Spleen (tissue), 7 donors: ENCODE results near the gene RFPL1.

ENCODE experiments used
- POLR2A ChIP-seq, 3 donors: fragments of 450-650 bp; IDR thresholded peaks; one replicate each; pipeline ENCODE4 v1.5.1; 2017; ENCODE audit warnings: antibody characterized with exemption in 3 of 3, mild to moderate bottlenecking in 1 of 3
- POLR2AphosphoS5 ChIP-seq, 3 donors: sonication (generic); formaldehyde crosslinking; IDR thresholded peaks; one replicate each; pipeline ENCODE4 v1.5.1; 2017; ENCODE audit warnings: antibody characterized with exemption in 3 of 3
- TF ChIP-seq, protein P1 (sequence below), 11 experiments: fragments of 200-600 bp in 7 of 11; fragments of 450-650 bp in 4 of 11; sonication (generic) in 4 of 11; IDR thresholded peaks in 8 of 11; conservative IDR thresholded peaks in 3 of 11; 1 replicate in 7 of 11; 2 replicates in 4 of 11; pipeline versions ENCODE4 v1.4.0 to v1.8.0; 2016 to 2021; ENCODE audit warnings: antibody characterized with exemption in 11 of 11, inconsistent platforms in 4 of 11, mild to moderate bottlenecking in 1 of 11
- donor health status: DM: no; HTN: no; CAD: no; lungs with moderate emphysema.
- donor health status: DM: no; HTN: no; CAD: no.
- donor health status: DM: no; HTN: no; CAD: no.

DNA sequence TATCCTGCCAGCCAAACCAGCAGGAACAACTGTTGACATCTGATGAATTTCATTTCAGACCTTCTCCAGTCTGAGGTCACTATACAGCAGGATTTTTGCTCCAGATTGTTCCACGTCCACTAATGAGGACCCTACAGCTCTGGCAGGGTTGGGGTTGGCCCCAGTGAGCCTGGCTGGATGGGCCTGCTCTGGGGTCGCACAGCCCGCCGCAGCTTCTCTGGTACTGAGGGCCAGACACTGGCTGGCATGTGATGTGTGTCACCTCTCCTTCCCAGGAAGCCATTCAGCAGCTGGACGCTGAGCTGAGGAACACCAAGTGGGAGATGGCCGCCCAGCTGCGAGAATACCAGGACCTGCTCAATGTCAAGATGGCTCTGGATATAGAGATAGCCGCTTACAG is 47.1 kb downstream of the RFPL1 start:
- no peak for TF ChIP-seq POLR2A (IDR thresholded peaks at IDR 0.05)
- TF ChIP-seq, protein P1, sequence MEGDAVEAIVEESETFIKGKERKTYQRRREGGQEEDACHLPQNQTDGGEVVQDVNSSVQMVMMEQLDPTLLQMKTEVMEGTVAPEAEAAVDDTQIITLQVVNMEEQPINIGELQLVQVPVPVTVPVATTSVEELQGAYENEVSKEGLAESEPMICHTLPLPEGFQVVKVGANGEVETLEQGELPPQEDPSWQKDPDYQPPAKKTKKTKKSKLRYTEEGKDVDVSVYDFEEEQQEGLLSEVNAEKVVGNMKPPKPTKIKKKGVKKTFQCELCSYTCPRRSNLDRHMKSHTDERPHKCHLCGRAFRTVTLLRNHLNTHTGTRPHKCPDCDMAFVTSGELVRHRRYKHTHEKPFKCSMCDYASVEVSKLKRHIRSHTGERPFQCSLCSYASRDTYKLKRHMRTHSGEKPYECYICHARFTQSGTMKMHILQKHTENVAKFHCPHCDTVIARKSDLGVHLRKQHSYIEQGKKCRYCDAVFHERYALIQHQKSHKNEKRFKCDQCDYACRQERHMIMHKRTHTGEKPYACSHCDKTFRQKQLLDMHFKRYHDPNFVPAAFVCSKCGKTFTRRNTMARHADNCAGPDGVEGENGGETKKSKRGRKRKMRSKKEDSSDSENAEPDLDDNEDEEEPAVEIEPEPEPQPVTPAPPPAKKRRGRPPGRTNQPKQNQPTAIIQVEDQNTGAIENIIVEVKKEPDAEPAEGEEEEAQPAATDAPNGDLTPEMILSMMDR (IDR thresholded peaks at IDR 0.05 in 8 of 11, conservative IDR thresholded peaks at IDR 0.05 in 3 of 11): no peak
- no peak for TF ChIP-seq POLR2AphosphoS5 (IDR thresholded peaks at IDR 0.05)
